Adipose tissue (tissue), 3 donors: ENCODE results near the gene C6orf118. TPM values are rescaled to one million over a fixed set of nuclear protein-coding genes. Genes with fewer than 3 reads are reported as not detected.

Experiments
- H3K27ac ChIP-seq: one replicate; pipeline ENCODE4 v1.5.1; 2013; ENCODE audit warnings: low read depth, low read length
- WGBS, 3 donors: extraction: QIAGEN DNeasy Blood & Tissue Kit; methylation state at CpG; one replicate each; pipeline ENCODE4 v1.1.7; 2013; 5-methylcytosine and 5-hydroxymethylcytosine counted together
- polyA plus RNA-seq, 3 donors: library from polyadenylated mRNA; stranded (reverse); fragments of 200-250 nt; gene quantifications; one replicate each; pipeline ENCODE4 v1.2.3, GENCODE V29; 2013
- donor health status: healthy with polysubstance abuse.
- donor health status: Bipolar disorder and iron deficiency.
- donor health status: healthy.

Gene C6orf118
- polyA plus RNA-seq, 3 donors, result not detected

- H3K27ac ChIP-seq, result no peak overlapping the region
- 44 to 83% (median 72%) methylated on average over 2 of the region's 2 CpGs for WGBS, 3 donors
Observed at GRCh38 chr6:165260462-165260861, 48.9 kb downstream of the C6orf118 start.

GRCh38 chr6:165249808-165250207 is 59.6 kb downstream of the C6orf118 start:
- no peak overlapping the region for H3K27ac ChIP-seq
- 57 to 66% (median 65%) methylated on average over 3 of the region's 3 CpGs for WGBS, 3 donors

DNA sequence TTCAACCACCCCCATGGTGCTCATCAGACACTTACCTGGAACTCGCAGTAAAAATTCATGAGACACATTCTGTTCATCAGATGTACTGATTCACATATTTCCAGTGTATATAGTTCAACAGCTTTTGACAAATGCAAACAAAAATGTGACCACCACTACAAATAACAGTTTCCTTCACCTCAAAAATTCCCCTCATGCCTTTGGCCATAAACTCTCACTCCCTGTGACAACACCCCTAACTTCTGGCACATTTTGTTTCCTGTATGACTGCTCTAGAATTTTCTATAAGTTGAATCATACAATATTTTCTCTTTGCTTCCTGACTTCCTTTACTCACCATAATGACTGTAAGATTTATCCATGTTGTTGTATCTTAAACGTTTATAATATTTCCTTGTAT is 63.7 kb downstream of the C6orf118 start:
- 42 to 47% (median 45%) methylated on average over 2 of the region's 2 CpGs for WGBS, 3 donors
- no peak overlapping the region for H3K27ac ChIP-seq

- H3K27ac ChIP-seq, result no peak overlapping the region
- 24 to 60% (median 49%) methylated on average over 4 of the region's 4 CpGs for WGBS, 3 donors
Observed at GRCh38 chr6:165245287-165245686, 64.1 kb downstream of the C6orf118 start.

GRCh38 chr6:165244524-165245247 is 64.7 kb downstream of the C6orf118 start:
- 50 to 77% (median 74%) methylated on average over 12 of the region's 12 CpGs for WGBS, 3 donors
- H3K27ac ChIP-seq, result no peak overlapping the region

GRCh38 chr6:165243801-165244200 is 65.6 kb downstream of the C6orf118 start:
- WGBS, 3 donors, result 77 to 83% (median 77%) methylated on average over 5 of the region's 5 CpGs
- H3K27ac ChIP-seq, result no peak overlapping the region

DNA sequence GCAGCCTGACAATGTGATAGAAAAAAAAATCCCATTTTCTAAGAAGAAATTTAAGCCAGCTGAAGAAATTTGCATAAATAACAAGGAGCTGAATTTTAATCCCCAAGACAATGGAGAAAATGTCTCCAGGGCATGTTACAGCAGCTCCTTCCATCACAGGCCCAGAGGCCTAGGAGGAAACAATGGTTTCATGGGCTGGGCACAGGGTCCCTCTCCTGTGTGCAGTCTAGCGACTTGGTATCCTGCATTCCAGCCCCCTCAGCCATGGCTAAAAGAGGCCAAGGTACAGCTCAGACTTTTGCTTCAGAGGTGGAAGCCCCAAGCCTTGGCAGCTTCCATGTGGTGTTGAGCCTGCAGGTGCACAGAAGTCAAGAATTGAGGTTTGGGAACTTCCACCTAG is 73.1 kb downstream of the C6orf118 start:
- WGBS, 3 donors, result 56 to 94% (median 88%) methylated on average over 1 of the region's 1 CpG
- no peak overlapping the region for H3K27ac ChIP-seq

- 54 to 70% (median 66%) methylated on average over 8 of the region's 8 CpGs for WGBS, 3 donors
- no peak overlapping the region for H3K27ac ChIP-seq
Observed at GRCh38 chr6:165232731-165233488, 76.5 kb downstream of the C6orf118 start.

- 58 to 63% (median 62%) methylated on average over 17 of the region's 17 CpGs for WGBS, 3 donors
- H3K27ac ChIP-seq, result no peak overlapping the region
Observed at GRCh38 chr6:165231581-165232561, 77.5 kb downstream of the C6orf118 start.

GRCh38 chr6:165231177-165231576 is 78.2 kb downstream of the C6orf118 start:
- WGBS, 3 donors, result 69 to 73% (median 73%) methylated on average over 3 of the region's 3 CpGs

More at GRCh38 chr6:165231177-165231576, 78.2 kb downstream of the C6orf118 start:
- H3K27ac ChIP-seq, result no peak overlapping the region
